ENCODE measurements around the gene CPVL. TPM values are rescaled to one million over a fixed set of nuclear protein-coding genes. Genes with fewer than 3 reads are reported as not detected.

Gene CPVL
- 10 to 100 TPM in 2 of 6 experiments, 1 to 10 TPM in 4; 6.2 to 23.4 (median 8.8) TPM for total RNA-seq
- long read RNA-seq, partial matches to known transcripts = 0 of 3 reads
- long read RNA-seq, other reads (novel, unspliced or antisense) = 1 of 3 reads

DNA sequence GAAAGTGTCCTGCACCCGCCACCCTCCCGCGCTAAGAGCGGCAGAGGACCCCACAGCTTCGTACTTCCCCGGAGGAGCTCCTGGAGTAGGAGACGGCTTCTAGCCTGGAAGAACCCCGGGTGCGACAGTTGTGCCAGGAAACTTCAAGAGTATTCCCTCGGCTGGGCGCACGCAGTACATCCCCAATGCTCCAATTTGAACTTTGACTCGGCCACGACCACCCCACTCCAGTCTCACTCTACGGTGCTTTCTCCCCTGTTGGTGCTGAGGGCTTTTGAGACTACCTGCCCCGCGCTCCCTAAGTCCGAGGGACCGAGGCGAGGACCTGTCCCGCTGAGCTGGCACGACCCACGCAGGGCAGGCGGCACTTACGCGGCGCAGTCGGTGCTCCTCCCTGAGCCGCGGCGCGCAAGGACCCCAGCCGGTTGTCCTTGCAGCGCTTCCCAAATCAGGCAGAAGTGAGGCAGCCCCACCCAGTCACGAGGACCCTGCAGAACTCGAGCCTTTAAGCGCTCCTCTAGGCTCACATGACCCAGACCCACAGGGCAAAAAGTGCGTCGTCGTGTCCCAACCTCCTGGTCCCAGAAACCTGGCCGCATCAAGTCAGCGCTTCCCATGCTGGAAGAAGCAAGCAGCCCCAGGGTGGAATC, at the start of gene CPVL:
Gene CPVL (minus strand): TSS at position 481 of the 650 bp plus-strand sequence. CDS start 25,476 bp downstream, outside the sequence.
- 1% methylated on average over 13 of the region's 42 CpGs for WGBS (ENCODE audit: insufficient coverage, low coverage, low lambda C conversion rate, missing lambda C conversion rate)
- intact Hi-C loops (cut with DNase I) = no loop called here
- H3K9me3 ChIP-seq = no peaks in the 10 kb centered on the region
- peak within 1 kb of the TSS in 1 of 3 donors; percentile 54 for H3K27ac ChIP-seq
- H3K4me3 ChIP-seq = peak within 1 kb of the TSS; percentile 34 to 48 (median 47)
- no peaks in the 10 kb centered on the region for H3K36me3 ChIP-seq
- H3K27me3 ChIP-seq = no peaks in the 10 kb centered on the region
- ATAC-seq (peak; percentile 65 to 77 (median 66)), DNase-seq (peak; percentile 60 to 69 (median 63))
- TF ChIP-seq, protein P1, sequence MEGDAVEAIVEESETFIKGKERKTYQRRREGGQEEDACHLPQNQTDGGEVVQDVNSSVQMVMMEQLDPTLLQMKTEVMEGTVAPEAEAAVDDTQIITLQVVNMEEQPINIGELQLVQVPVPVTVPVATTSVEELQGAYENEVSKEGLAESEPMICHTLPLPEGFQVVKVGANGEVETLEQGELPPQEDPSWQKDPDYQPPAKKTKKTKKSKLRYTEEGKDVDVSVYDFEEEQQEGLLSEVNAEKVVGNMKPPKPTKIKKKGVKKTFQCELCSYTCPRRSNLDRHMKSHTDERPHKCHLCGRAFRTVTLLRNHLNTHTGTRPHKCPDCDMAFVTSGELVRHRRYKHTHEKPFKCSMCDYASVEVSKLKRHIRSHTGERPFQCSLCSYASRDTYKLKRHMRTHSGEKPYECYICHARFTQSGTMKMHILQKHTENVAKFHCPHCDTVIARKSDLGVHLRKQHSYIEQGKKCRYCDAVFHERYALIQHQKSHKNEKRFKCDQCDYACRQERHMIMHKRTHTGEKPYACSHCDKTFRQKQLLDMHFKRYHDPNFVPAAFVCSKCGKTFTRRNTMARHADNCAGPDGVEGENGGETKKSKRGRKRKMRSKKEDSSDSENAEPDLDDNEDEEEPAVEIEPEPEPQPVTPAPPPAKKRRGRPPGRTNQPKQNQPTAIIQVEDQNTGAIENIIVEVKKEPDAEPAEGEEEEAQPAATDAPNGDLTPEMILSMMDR (IDR thresholded peaks at IDR 0.05) = no peak
- TF ChIP-seq POLR2A (IDR thresholded peaks at IDR 0.05) = peak; percentile 58
- peaks cover 0 to 8% (median 0%) of the 10 kb centered on the region in 4 donors for H3K4me1 ChIP-seq

DNA sequence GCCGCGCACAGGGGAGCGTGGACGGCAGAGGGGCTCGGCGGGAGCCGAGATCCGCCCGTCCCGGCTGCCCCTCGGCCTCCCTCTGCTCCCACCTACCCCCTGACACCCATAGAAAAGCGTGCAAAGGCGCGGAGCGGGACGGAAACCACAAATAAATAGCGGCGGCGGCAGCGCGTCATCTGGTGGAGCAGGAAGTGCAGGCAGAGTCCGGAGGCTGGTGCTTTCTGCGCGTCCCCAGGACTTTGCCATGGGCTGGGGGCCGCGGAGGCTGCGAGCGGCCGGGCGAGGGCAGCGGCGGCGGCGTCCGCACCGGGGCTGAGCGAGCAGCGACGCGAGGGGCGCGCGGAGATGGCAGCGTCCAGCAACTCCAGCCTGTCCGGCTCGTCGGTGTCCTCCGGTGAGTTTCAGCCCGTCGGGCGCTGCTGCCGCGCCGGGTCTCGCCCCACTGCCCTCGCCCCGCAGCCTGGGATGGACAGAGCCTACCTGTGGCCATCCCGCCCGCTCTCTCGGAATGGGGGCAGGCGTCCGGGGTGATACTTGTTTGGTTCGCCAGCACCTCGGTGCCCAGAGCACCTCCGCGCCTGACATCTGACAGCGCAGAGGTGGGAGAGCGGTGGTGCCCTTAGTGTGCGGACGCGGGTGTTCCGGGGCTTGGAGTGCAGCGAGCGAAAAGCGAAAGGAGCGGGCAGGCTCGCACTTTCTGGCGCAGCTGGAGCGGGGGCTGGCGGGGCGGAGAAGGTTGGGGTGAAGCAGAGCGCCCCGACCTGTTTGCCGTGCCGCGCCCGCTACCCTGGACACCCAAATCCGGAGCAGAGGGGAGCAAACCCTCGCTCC, 48.5 kb upstream of the CPVL start, which contains the start of gene CHN2:
Gene CHN2 (plus strand): TSS at position 182 of the 834 bp plus-strand sequence.
- no peaks in the 10 kb centered on the region for H3K27me3 ChIP-seq
- no peaks in the 10 kb centered on the region for H3K9me3 ChIP-seq
- H3K4me3 ChIP-seq = peak within 1 kb of the TSS; percentile 77 to 85 (median 77)
- H3K4me1 ChIP-seq = peaks cover 0 to 49% (median 16%) of the 10 kb centered on the region in 4 donors
- 0% methylated on average over 8 of the region's 89 CpGs for WGBS (ENCODE audit: insufficient coverage, low coverage, low lambda C conversion rate, missing lambda C conversion rate)
- TF ChIP-seq POLR2A (IDR thresholded peaks at IDR 0.05) = peak; percentile 82
- TF ChIP-seq, protein P1 (IDR thresholded peaks at IDR 0.05) = no peak
- DNase-seq = peak; percentile 82 to 84 (median 82)
- intact Hi-C loops (cut with DNase I) = loop anchor here in 1 of 2 donors (10.0 kb wide), 1 partner anchor 210 kb away; no protein-coding TSS in a partner anchor
- H3K27ac ChIP-seq = peak within 1 kb of the TSS; percentile 87 to 97 (median 94)
- H3K36me3 ChIP-seq = no peaks in the 10 kb centered on the region
- ATAC-seq = peak; percentile 67 to 73 (median 70)

DNA sequence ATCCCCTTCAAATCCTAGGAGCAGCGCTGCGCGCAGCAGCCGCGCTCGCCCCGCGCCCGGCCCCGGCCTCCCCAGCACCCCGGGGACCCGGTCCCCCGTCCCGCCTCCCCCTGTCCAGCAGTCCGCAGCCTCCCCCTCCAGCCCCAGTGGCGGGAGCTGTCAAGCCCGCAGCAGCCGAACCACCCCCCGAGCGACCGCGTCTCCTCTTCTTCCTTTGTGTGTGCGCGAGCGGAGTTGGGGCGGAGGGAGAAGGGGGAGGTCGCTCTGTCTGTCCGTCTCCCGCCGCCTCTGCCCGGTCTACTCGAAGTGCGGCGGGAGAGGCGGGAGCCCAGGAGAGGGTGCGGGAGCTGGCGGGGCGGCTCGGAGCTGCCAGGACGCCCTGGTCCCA, 47.9 kb upstream of the CPVL start:
- no peaks in the 10 kb centered on the region for H3K9me3 ChIP-seq
- ATAC-seq = peak in 3 of 4 donors; percentile 7 to 43 (median 20)
- H3K27ac ChIP-seq = peak overlapping the region; percentile 87 to 97 (median 94)
- 0% methylated on average over 4 of the region's 40 CpGs for WGBS (ENCODE audit: insufficient coverage, low coverage, low lambda C conversion rate, missing lambda C conversion rate)
- no peaks in the 10 kb centered on the region for H3K36me3 ChIP-seq
- peak in 2 of 3 donors; percentile 57 to 68 for DNase-seq
- TF ChIP-seq, protein P1 (IDR thresholded peaks at IDR 0.05) = no peak
- no peak for TF ChIP-seq POLR2A (IDR thresholded peaks at IDR 0.05)
- intact Hi-C loops (cut with DNase I) = loop anchor here in 1 of 2 donors (10.0 kb wide), 1 partner anchor 211 kb away; no protein-coding TSS in a partner anchor
- H3K27me3 ChIP-seq = no peaks in the 10 kb centered on the region
- peaks cover 0 to 54% (median 15%) of the 10 kb centered on the region in 4 donors for H3K4me1 ChIP-seq
- H3K4me3 ChIP-seq = peak overlapping the region; percentile 77 to 85 (median 77)
